Tibial nerve (tissue), 4 donors: ENCODE data around the gene KRT84.

Source experiments
- EP300 ChIP-seq, 2 donors: sonication (generic); formaldehyde crosslinking; IDR thresholded peaks; one replicate each; pipeline ENCODE4 v1.6.1; 2017; ENCODE audit warnings: antibody characterized with exemption in 2 of 2, mild to moderate bottlenecking in 1 of 2
- POLR2A ChIP-seq, 2 donors: fragments of 450-650 bp; IDR thresholded peaks; one replicate each; pipeline ENCODE4 v1.6.1; 2017; ENCODE audit warnings: antibody characterized with exemption in 2 of 2, mild to moderate bottlenecking in 2 of 2, moderate library complexity in 2 of 2
- TF ChIP-seq, protein P1 (sequence below), 5 experiments: fragments of 200-600 bp in 3 of 5; fragments of 450-650 bp in 2 of 5; sonication (generic) in 3 of 5; IDR thresholded peaks; one replicate each; pipeline ENCODE4 v1.5.1; 2016 to 2019; ENCODE audit warnings: antibody characterized with exemption in 5 of 5, mild to moderate bottlenecking in 3 of 5, moderate library complexity in 2 of 5

DNA sequence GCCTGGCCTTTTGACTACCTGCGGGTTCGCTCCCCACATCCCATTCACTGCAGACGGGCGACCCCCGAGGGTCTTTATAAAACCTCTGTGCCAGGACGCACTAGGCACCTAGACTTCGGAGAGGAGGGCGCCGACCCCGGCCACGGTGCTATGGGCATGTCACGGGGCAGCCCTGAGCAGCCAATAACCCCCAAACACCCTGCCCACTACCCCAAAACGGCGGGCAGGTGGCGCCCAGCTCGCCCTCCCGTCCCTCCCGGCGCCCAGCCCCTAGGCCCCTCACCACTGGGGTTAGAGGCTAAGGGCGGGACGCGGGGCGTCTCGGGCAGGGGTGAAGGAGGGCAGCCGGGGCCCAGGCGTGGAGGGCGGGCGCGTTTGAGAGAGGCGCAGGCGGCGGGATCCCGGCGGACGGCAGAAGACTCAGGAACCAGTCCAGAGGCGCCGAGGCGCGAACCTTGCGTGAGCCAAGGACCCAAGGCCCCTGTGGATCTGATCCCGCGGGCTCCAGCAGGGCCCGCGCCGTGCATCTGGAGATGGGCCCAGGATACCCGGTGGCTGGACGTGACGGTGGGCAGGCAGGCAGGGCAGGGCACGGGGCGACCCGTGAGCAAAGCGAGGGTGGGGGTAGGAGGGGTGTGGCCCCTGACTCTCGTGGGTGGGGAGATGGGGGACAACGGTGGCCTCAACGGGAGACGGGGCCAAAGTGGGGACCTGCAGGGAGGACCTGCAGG is 29.3 kb downstream of the KRT84 start:
- TF ChIP-seq, protein P1, sequence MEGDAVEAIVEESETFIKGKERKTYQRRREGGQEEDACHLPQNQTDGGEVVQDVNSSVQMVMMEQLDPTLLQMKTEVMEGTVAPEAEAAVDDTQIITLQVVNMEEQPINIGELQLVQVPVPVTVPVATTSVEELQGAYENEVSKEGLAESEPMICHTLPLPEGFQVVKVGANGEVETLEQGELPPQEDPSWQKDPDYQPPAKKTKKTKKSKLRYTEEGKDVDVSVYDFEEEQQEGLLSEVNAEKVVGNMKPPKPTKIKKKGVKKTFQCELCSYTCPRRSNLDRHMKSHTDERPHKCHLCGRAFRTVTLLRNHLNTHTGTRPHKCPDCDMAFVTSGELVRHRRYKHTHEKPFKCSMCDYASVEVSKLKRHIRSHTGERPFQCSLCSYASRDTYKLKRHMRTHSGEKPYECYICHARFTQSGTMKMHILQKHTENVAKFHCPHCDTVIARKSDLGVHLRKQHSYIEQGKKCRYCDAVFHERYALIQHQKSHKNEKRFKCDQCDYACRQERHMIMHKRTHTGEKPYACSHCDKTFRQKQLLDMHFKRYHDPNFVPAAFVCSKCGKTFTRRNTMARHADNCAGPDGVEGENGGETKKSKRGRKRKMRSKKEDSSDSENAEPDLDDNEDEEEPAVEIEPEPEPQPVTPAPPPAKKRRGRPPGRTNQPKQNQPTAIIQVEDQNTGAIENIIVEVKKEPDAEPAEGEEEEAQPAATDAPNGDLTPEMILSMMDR (IDR thresholded peaks at IDR 0.05) = no peak
- TF ChIP-seq POLR2A (IDR thresholded peaks at IDR 0.05) (no peak), EP300 (IDR thresholded peaks at IDR 0.05) (no peak)
